ENCODE data around the gene TXNDC8.

GRCh38 chr9:110337727-110338126 lies at the start of gene TXNDC8:
- TF ChIP-seq, protein P1, sequence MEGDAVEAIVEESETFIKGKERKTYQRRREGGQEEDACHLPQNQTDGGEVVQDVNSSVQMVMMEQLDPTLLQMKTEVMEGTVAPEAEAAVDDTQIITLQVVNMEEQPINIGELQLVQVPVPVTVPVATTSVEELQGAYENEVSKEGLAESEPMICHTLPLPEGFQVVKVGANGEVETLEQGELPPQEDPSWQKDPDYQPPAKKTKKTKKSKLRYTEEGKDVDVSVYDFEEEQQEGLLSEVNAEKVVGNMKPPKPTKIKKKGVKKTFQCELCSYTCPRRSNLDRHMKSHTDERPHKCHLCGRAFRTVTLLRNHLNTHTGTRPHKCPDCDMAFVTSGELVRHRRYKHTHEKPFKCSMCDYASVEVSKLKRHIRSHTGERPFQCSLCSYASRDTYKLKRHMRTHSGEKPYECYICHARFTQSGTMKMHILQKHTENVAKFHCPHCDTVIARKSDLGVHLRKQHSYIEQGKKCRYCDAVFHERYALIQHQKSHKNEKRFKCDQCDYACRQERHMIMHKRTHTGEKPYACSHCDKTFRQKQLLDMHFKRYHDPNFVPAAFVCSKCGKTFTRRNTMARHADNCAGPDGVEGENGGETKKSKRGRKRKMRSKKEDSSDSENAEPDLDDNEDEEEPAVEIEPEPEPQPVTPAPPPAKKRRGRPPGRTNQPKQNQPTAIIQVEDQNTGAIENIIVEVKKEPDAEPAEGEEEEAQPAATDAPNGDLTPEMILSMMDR (IDR thresholded peaks at IDR 0.05; ENCODE audit: low read depth, low read length, poor library complexity, severe bottlenecking), result no peak
- TF ChIP-seq EZH2phosphoT487 (IDR thresholded peaks at IDR 0.05; ENCODE audit: borderline replicate concordance, low read length), result no peak
